Hepatocyte (in vitro differentiated cells): ENCODE results near the gene CNNM4.

ENCODE experiments used
- CTCF ChIP-seq: fragments of 200-600 bp; sonication (generic); IDR thresholded peaks from 2 replicates; pipeline ENCODE4 v1.5.1; 2016; ENCODE audit warnings: antibody characterized with exemption, mild to moderate bottlenecking; ENCODE audit not compliant: poor library complexity
- EZH2 ChIP-seq: fragments of 200-600 bp; sonication (generic); IDR thresholded peaks from 2 replicates; pipeline ENCODE4 v1.6.1; 2016; ENCODE audit warnings: antibody characterized with exemption, mild to moderate bottlenecking, borderline replicate concordance

- TF ChIP-seq CTCF (peak; percentile 94), EZH2 (no peak)
These were observed 97.1 kb downstream of the CNNM4 start, which contains the start of gene ANKRD39 for GRCh38 chr2:96857667-96858372.
